Testis (tissue), 3 donors: ENCODE results near the gene TBX2. TPM values are rescaled to one million over a fixed set of nuclear protein-coding genes. Genes with fewer than 3 reads are reported as not detected.

ENCODE experiments used
- DNase-seq: peaks from one replicate; pipeline ENCODE4 v3.0.0-alpha.2; 2019
- H3K27ac ChIP-seq, 2 donors: fragments of 200-600 bp; sonication (generic); one replicate each; pipeline ENCODE4 v1.5.1; 2019
- H3K27me3 ChIP-seq: fragments of 200-600 bp; sonication (generic); one replicate; pipeline ENCODE4 v1.5.1; 2019
- H3K36me3 ChIP-seq: fragments of 200-600 bp; sonication (generic); one replicate; pipeline ENCODE4 v1.5.1; 2017; ENCODE audit warnings: low read depth; ENCODE audit errors: missing control alignments
- H3K4me1 ChIP-seq: fragments of 200-600 bp; sonication (generic); one replicate; pipeline ENCODE4 v1.5.1; 2019
- H3K4me3 ChIP-seq, 2 donors: fragments of 200-600 bp; sonication (generic); one replicate each; pipeline ENCODE4 v1.5.1; 2017 to 2019
- H3K9me3 ChIP-seq: fragments of 200-600 bp; sonication (generic); one replicate; pipeline ENCODE4 v1.5.1; 2017
- CTCF ChIP-seq, 3 experiments: fragments of 450-650 bp in 2 of 3; fragments of 200-600 bp in 1 of 3; sonication (generic) in 1 of 3; IDR thresholded peaks; one replicate each; pipeline ENCODE4 v1.5.1; 2016 to 2019; ENCODE audit warnings: antibody characterized with exemption in 3 of 3, mild to moderate bottlenecking in 2 of 3, moderate library complexity in 1 of 3
- POLR2A ChIP-seq: fragments of 450-650 bp; IDR thresholded peaks from one replicate; pipeline ENCODE4 v1.6.1; 2017; ENCODE audit warnings: antibody characterized with exemption, mild to moderate bottlenecking, moderate library complexity
- WGBS, 2 donors: methylation state at CpG; one replicate each; pipeline ENCODE4 v1.1.5; 2018; 5-methylcytosine and 5-hydroxymethylcytosine counted together
- intact Hi-C: fragments of 100-400 bp; cut with DNase I; formaldehyde crosslinking; loops from one replicate; pipeline ENCODE4 v1.15.1; 2023; ENCODE audit warnings: low total_unique reads
- polyA plus RNA-seq: library from polyadenylated mRNA; stranded (reverse); fragments of 350-450 nt; fragmentation: Illumina TruSeq; extraction: RNeasy Lipid Tissue Mini Kit (QIAGEN cat#74804); gene quantifications from one replicate; pipeline ENCODE4 v1.2.3, GENCODE V29; 2014; ENCODE audit warnings: low read depth, low replicate concordance; ENCODE audit not compliant: insufficient read depth
- total RNA-seq, 2 donors: library from RNA; depleted of rRNA; stranded (reverse); fragments of >200 nt; gene quantifications; one replicate each; pipeline ENCODE4 v1.2.3, GENCODE V29; 2016

TBX2 gene
- total and polyA plus RNA-seq, 3 donors from 2014 or later = 14.8 to 29.6 (median 20.1) TPM

GRCh38 chr17:61453566-61454380 lies 54.1 kb downstream of the TBX2 start:
- H3K27me3 ChIP-seq = peaks cover 7% of the 10 kb centered on the region
- H3K36me3 ChIP-seq = no peaks in the 10 kb centered on the region
- intact Hi-C loops = no loop called here
- no peak for DNase-seq
- H3K4me1 ChIP-seq = peaks cover 7% of the 10 kb centered on the region
- no peak overlapping the region for H3K27ac ChIP-seq
- no peaks in the 10 kb centered on the region for H3K9me3 ChIP-seq
- 22 to 23% methylated on average over 17 of the region's 17 CpGs for WGBS, 2 donors
- no peak for TF ChIP-seq POLR2A
- TF ChIP-seq CTCF (IDR thresholded peaks at IDR 0.05) = no peak
- no peak overlapping the region for H3K4me3 ChIP-seq

GRCh38 chr17:61454381-61455323 lies 55.0 kb downstream of the TBX2 start:
- no peak for DNase-seq
- TF ChIP-seq POLR2A (no peak), CTCF (IDR thresholded peaks at IDR 0.05) (no peak)
- 19 to 23% methylated on average over 50 to 86 of the region's 86 CpGs for whole genome bisulfite sequencing, 2 donors
- intact Hi-C loops = no loop called here
- H3K4me1 ChIP-seq = peaks cover 7% of the 10 kb centered on the region
- no peak overlapping the region for H3K27ac ChIP-seq
- peaks cover 7% of the 10 kb centered on the region for H3K27me3 ChIP-seq
- H3K4me3 ChIP-seq = no peak overlapping the region
- no peaks in the 10 kb centered on the region for H3K9me3 ChIP-seq
- H3K36me3 ChIP-seq = no peaks in the 10 kb centered on the region

GRCh38 chr17:61455324-61456060 lies 55.8 kb downstream of the TBX2 start:
- Histone ChIP-seq H3K9me3 (no peaks in the 10 kb centered on the region), H3K36me3 (no peaks in the 10 kb centered on the region), H3K27ac (no peak overlapping the region), H3K27me3 (peaks cover 7% of the 10 kb centered on the region), H3K4me3 (no peak overlapping the region), H3K4me1 (peaks cover 7% of the 10 kb centered on the region)
- 59 to 65% methylated on average over 17 to 18 of the region's 18 CpGs for WGBS, 2 donors
- no peak for DNase-seq
- TF ChIP-seq POLR2A = no peak
- TF ChIP-seq CTCF (IDR thresholded peaks at IDR 0.05) = no peak
- intact Hi-C loops = no loop called here

- H3K9me3 ChIP-seq = no peaks in the 10 kb centered on the region
- H3K4me1 ChIP-seq = peaks cover 7% of the 10 kb centered on the region
- H3K27me3 ChIP-seq = peaks cover 7% of the 10 kb centered on the region
- H3K36me3 ChIP-seq = no peaks in the 10 kb centered on the region
- no peak for DNase-seq
- TF ChIP-seq CTCF (IDR thresholded peaks at IDR 0.05) (no peak), POLR2A (no peak)
- intact Hi-C loops = no loop called here
- WGBS, 2 donors = 11 to 33% methylated on average over 7 to 44 of the region's 47 CpGs
- no peak overlapping the region for H3K27ac ChIP-seq
- H3K4me3 ChIP-seq = no peak overlapping the region
These were observed 56.5 kb downstream of the TBX2 start for GRCh38 chr17:61456061-61456681.
